ENCODE results near the gene FSTL1.

FSTL1 gene

GRCh38 chr3:120468635-120469295, 18.0 kb upstream of the FSTL1 start:
- no peak for DNase-seq

- DNase-seq, result no peak
These were observed 11.7 kb upstream of the FSTL1 start for GRCh38 chr3:120462409-120462959.

- DNase-seq, result no peak
These were observed 10.6 kb upstream of the FSTL1 start for GRCh38 chr3:120461416-120461815.

- no peak for DNase-seq
These were observed 10.1 kb upstream of the FSTL1 start for GRCh38 chr3:120460862-120461261.

- DNase-seq, result no peak
These were observed 9.5 kb upstream of the FSTL1 start for GRCh38 chr3:120460181-120460790.

GRCh38 chr3:120459196-120459595, 8.4 kb upstream of the FSTL1 start:
- no peak for DNase-seq

GRCh38 chr3:120457827-120458226, 7.0 kb upstream of the FSTL1 start:
- no peak for DNase-seq

- no peak for DNase-seq
These were observed 3.4 kb upstream of the FSTL1 start for GRCh38 chr3:120454076-120454689.

- DNase-seq, result no peak
These were observed 2.0 kb upstream of the FSTL1 start for GRCh38 chr3:120452816-120453215.

GRCh38 chr3:120451806-120452205, 1.0 kb upstream of the FSTL1 start:
- no peak for DNase-seq

- DNase-seq, result peak; percentile 84
These were observed 525 bp upstream of the FSTL1 start for GRCh38 chr3:120451272-120451761.

- DNase-seq, result peak; percentile 71
These were observed 842 bp downstream of the FSTL1 start for GRCh38 chr3:120449701-120450599.

GRCh38 chr3:120449251-120449650, 1.5 kb downstream of the FSTL1 start:
- no peak for DNase-seq

GRCh38 chr3:120448756-120449155, 2.0 kb downstream of the FSTL1 start:
- peak; percentile 75 for DNase-seq

GRCh38 chr3:120446891-120447668, 3.7 kb downstream of the FSTL1 start:
- no peak for DNase-seq

GRCh38 chr3:120445654-120446053, 5.1 kb downstream of the FSTL1 start:
- no peak for DNase-seq

GRCh38 chr3:120443626-120444123, 7.1 kb downstream of the FSTL1 start:
- no peak for DNase-seq

- DNase-seq, result no peak
These were observed 7.7 kb downstream of the FSTL1 start for GRCh38 chr3:120442975-120443517.

GRCh38 chr3:120441776-120442175, 9.0 kb downstream of the FSTL1 start:
- no peak for DNase-seq

- DNase-seq, result no peak
These were observed 10.0 kb downstream of the FSTL1 start for GRCh38 chr3:120440762-120441161.

GRCh38 chr3:120440001-120440703, 10.6 kb downstream of the FSTL1 start:
- no peak for DNase-seq

All from right hindlimb (tissue), 1 donor.